Measurements from ENCODE around the gene WDR27. TPM values are rescaled to one million over a fixed set of nuclear protein-coding genes. Genes with fewer than 3 reads are reported as not detected.
A peak's percentile ranks its signal among the peaks of the same experiment; 100 is the strongest.

The WDR27 gene
- total RNA-seq, 6 donors from 2014 or later: 20.1 to 80.7 (median 40.3) TPM

DNA sequence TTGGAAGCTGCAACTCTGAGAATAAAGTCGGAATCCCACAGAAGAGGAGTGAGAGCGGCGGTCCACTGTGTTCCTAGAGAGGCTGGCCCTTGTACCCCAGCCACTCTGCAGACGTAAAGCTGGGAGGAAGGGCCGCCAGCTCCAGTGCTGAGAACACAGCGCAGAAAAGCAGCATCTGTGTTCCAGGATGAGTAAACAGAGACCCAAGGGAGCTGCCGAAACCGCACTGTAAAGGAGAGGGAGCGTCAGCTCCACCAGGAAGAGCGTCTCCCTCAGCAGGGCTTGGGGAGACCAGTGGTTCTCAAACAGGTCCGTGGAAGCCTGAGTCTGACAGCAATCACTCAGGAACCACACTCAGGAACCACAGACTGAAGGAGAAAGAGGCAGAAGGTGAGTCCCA lies 134.0 kb downstream of the WDR27 start:
- Histone ChIP-seq H3K4me1 (no peaks in the 10 kb centered on the region), H3K27me3 (no peaks in the 10 kb centered on the region), H3K36me3 (no peaks in the 10 kb centered on the region), H3K9me3 (no peaks in the 10 kb centered on the region), H3K4me3 (no peak overlapping the region), H3K27ac (no peak overlapping the region)
- no peak for ATAC-seq (ENCODE audit: low FRiP score in 2 of 2)
- TF ChIP-seq POLR2AphosphoS5 (IDR thresholded peaks at IDR 0.05): no peak
- no peak for TF ChIP-seq EP300 (IDR thresholded peaks at IDR 0.05)
- no peak for TF ChIP-seq POLR2A (IDR thresholded peaks at IDR 0.05)
- TF ChIP-seq, protein P1, sequence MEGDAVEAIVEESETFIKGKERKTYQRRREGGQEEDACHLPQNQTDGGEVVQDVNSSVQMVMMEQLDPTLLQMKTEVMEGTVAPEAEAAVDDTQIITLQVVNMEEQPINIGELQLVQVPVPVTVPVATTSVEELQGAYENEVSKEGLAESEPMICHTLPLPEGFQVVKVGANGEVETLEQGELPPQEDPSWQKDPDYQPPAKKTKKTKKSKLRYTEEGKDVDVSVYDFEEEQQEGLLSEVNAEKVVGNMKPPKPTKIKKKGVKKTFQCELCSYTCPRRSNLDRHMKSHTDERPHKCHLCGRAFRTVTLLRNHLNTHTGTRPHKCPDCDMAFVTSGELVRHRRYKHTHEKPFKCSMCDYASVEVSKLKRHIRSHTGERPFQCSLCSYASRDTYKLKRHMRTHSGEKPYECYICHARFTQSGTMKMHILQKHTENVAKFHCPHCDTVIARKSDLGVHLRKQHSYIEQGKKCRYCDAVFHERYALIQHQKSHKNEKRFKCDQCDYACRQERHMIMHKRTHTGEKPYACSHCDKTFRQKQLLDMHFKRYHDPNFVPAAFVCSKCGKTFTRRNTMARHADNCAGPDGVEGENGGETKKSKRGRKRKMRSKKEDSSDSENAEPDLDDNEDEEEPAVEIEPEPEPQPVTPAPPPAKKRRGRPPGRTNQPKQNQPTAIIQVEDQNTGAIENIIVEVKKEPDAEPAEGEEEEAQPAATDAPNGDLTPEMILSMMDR (IDR thresholded peaks at IDR 0.05): no peak
- WGBS, 2 donors: 88 to 91% methylated on average over 11 of the region's 11 CpGs
- no peak for DNase-seq

DNA sequence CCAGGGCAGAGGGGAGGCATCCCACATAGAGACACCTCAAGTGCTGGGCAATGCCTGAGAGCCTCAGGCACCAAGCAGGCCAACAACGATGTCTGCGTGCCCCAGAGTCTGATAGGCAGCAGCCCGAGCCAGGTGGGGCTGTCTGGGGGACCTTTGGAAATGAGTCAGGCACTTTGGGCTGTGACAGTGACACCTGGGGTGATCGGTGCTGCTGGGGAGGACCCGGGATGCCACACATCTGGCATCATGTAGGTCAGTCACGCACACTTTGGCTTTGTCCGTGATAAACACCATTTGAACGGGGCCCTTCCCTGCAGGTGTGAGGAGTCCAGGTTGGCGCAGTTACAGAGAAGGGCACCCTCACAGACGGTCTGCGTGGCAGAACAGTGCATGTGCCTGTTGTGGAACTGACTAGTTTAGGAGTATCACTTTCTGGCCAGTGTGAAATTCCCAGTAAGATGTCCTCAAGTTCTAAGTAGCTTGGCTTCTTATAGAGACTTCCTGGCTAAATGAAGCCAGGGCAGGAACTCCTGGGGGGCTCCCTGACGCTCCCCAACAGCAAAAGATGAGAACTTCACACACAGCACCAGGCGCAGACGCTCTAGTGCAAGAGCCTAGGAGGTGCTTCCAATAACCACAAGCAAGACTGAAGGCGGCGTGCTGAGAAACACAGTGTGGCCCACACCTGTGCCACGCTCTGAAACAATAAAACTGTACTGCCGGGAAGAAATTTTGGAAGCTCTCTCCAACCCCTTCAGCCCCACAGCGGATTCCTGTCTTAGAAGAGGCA lies 134.7 kb downstream of the WDR27 start:
- no peaks in the 10 kb centered on the region for H3K4me1 ChIP-seq
- H3K9me3 ChIP-seq: no peaks in the 10 kb centered on the region
- no peaks in the 10 kb centered on the region for H3K36me3 ChIP-seq
- H3K27me3 ChIP-seq: no peaks in the 10 kb centered on the region
- DNase-seq: no peak
- H3K27ac ChIP-seq: no peak overlapping the region
- 93 to 94% methylated on average over 18 to 19 of the region's 19 CpGs for WGBS, 2 donors
- no peak for ATAC-seq (ENCODE audit: low FRiP score in 2 of 2)
- no peak overlapping the region for H3K4me3 ChIP-seq
- TF ChIP-seq, protein P1 (IDR thresholded peaks at IDR 0.05): no peak
- no peak for TF ChIP-seq POLR2AphosphoS5 (IDR thresholded peaks at IDR 0.05)
- TF ChIP-seq EP300 (IDR thresholded peaks at IDR 0.05): no peak
- no peak for TF ChIP-seq POLR2A (IDR thresholded peaks at IDR 0.05)

DNA sequence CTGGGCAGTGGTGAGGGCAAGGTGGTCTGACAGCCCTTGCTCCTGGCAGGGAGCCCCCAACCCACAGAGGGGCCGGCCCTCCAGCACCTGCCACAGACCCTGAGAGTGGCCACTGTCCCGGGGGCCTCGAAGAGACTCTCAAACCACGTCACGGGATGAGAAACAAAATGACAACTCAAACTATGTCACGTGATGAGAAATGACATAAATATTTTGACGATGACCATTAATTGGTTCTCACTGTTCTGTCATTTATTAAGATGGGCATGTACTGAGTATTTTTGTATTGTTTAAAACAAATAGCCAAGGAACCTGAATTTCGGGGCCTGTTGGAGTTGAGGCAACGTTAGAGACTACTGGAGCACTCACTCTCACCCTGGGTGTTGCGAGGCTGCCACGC lies 135.5 kb downstream of the WDR27 start:
- ATAC-seq (ENCODE audit: low FRiP score in 2 of 2) (no peak), DNase-seq (no peak)
- Histone ChIP-seq H3K27me3 (no peaks in the 10 kb centered on the region), H3K9me3 (no peaks in the 10 kb centered on the region), H3K4me1 (no peaks in the 10 kb centered on the region), H3K4me3 (no peak overlapping the region), H3K36me3 (no peaks in the 10 kb centered on the region), H3K27ac (no peak overlapping the region)
- 79 to 85% methylated on average over 11 of the region's 11 CpGs for WGBS, 2 donors
- TF ChIP-seq POLR2A (IDR thresholded peaks at IDR 0.05) (no peak), EP300 (IDR thresholded peaks at IDR 0.05) (no peak), POLR2AphosphoS5 (IDR thresholded peaks at IDR 0.05) (no peak)
- TF ChIP-seq, protein P1 (IDR thresholded peaks at IDR 0.05): no peak

DNA sequence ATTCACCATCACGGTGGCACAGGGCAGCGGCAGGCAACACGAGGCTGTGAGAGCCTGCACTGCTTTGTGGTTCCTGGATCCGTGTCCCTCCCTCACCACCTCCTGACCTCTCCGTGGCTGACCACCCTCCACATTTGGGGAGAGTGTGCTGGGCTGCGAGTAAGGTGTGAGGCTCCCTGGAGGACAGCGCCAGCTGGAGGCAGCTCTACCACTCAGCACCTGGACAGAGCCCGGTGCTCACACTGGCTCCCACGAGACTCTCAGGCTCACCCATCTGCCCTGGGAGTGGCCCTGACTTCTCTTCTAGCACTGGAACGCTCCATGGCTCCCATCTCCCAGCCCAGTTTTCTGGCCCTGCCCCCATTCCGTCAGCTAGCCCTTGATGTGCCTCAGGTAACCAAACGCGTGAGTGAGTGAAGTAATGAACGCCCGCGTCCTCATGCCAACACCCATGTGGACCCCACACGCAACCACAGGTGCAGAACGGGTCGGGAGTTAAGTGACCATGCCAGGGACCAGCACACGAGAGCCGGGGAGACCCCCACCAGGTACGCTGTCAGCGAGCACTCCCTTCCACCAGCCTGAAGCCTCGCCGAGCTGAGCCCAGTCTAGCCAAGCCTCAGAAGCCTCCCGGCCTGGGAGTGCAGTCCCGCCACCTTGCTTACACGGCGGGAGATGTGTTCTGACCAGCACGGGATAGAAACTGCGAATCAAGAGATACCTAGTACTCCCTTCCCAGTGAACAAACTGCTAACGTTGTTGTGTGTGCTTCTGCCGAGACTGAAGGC lies 137.2 kb downstream of the WDR27 start:
- DNase-seq: peak in 1 of 2 donors; percentile 48
- TF ChIP-seq, protein P1 (IDR thresholded peaks at IDR 0.05): no peak
- TF ChIP-seq EP300 (IDR thresholded peaks at IDR 0.05) (no peak), POLR2A (IDR thresholded peaks at IDR 0.05) (no peak), POLR2AphosphoS5 (IDR thresholded peaks at IDR 0.05) (no peak)
- H3K27ac ChIP-seq: no peak overlapping the region
- WGBS, 2 donors: 89 to 92% methylated on average over 19 to 26 of the region's 33 CpGs
- H3K36me3 ChIP-seq: no peaks in the 10 kb centered on the region
- no peak for ATAC-seq (ENCODE audit: low FRiP score in 2 of 2)
- H3K4me3 ChIP-seq: no peak overlapping the region
- H3K9me3 ChIP-seq: no peaks in the 10 kb centered on the region
- H3K4me1 ChIP-seq: no peaks in the 10 kb centered on the region
- no peaks in the 10 kb centered on the region for H3K27me3 ChIP-seq
